Stimulated activated CD4-positive, alpha-beta T cell treated with anti-CD3 and anti-CD28 coated beads, Interleukin-1b, Interleukin-23, amount 100 ng/mL, for 1 hour (primary cell): Measurements from ENCODE around the gene LGR5.

Experiments used
- DNase-seq, 2 donors: peaks; one replicate each; pipeline ENCODE4 v3.0.0-alpha.2; 2020; ENCODE audit warnings: low read depth in 2 of 2

Gene LGR5

GRCh38 chr12:71439362-71439612 is 311 bp upstream of the LGR5 start:
- no peak for DNase-seq

- DNase-seq = no peak
These were observed 756 bp downstream of the LGR5 start for GRCh38 chr12:71440345-71440762.

GRCh38 chr12:71440763-71441748 is 1.5 kb downstream of the LGR5 start:
- DNase-seq = no peak

GRCh38 chr12:71441836-71442566 is 2.4 kb downstream of the LGR5 start:
- DNase-seq = no peak

- no peak for DNase-seq
These were observed 3.0 kb downstream of the LGR5 start for GRCh38 chr12:71442567-71442931.

GRCh38 chr12:71445071-71445470 is 5.5 kb downstream of the LGR5 start:
- no peak for DNase-seq

- no peak for DNase-seq
These were observed 8.1 kb downstream of the LGR5 start for GRCh38 chr12:71447691-71448132.

GRCh38 chr12:71448150-71448581 is 8.6 kb downstream of the LGR5 start:
- DNase-seq = no peak

GRCh38 chr12:71449373-71450070 is 9.9 kb downstream of the LGR5 start:
- DNase-seq = no peak

GRCh38 chr12:71452006-71452405 is 12.4 kb downstream of the LGR5 start:
- no peak for DNase-seq

- DNase-seq = no peak
These were observed 15.6 kb downstream of the LGR5 start for GRCh38 chr12:71455028-71455737.

GRCh38 chr12:71456316-71456715 is 16.7 kb downstream of the LGR5 start:
- DNase-seq = no peak

GRCh38 chr12:71456990-71457389 is 17.4 kb downstream of the LGR5 start:
- no peak for DNase-seq

- no peak for DNase-seq
These were observed 20.7 kb downstream of the LGR5 start for GRCh38 chr12:71460318-71460717.

GRCh38 chr12:71460850-71461609 is 21.4 kb downstream of the LGR5 start:
- DNase-seq = no peak

GRCh38 chr12:71461787-71462328 is 22.3 kb downstream of the LGR5 start:
- DNase-seq = no peak

GRCh38 chr12:71465796-71466195 is 26.2 kb downstream of the LGR5 start:
- DNase-seq = no peak

- no peak for DNase-seq
These were observed 29.7 kb downstream of the LGR5 start for GRCh38 chr12:71469258-71469750.

- no peak for DNase-seq
These were observed 32.9 kb downstream of the LGR5 start for GRCh38 chr12:71472441-71472911.

GRCh38 chr12:71474791-71475190 is 35.2 kb downstream of the LGR5 start:
- no peak for DNase-seq
